Mammary epithelial cell (primary cell): Measurements from ENCODE around the gene EPB41L4A.

ENCODE experiments used
- EZH2 ChIP-seq: IDR thresholded peaks from 2 replicates; pipeline ENCODE4 v1.6.1; 2012; ENCODE audit warnings: low read length, inconsistent platforms, borderline replicate concordance
- TF ChIP-seq, protein P1 (sequence below), 2 donors: IDR thresholded peaks in 1 of 2; conservative IDR thresholded peaks in 1 of 2; 2 replicates each; pipeline ENCODE4 v1.5.1; 2011 to 2012; ENCODE audit warnings: inconsistent platforms in 2 of 2, low read length in 2 of 2, mild to moderate bottlenecking in 2 of 2, control low read depth in 1 of 2, low read depth in 1 of 2; ENCODE audit not compliant: insufficient read depth in 1 of 2; ENCODE audit errors: extremely low read depth in 1 of 2

DNA sequence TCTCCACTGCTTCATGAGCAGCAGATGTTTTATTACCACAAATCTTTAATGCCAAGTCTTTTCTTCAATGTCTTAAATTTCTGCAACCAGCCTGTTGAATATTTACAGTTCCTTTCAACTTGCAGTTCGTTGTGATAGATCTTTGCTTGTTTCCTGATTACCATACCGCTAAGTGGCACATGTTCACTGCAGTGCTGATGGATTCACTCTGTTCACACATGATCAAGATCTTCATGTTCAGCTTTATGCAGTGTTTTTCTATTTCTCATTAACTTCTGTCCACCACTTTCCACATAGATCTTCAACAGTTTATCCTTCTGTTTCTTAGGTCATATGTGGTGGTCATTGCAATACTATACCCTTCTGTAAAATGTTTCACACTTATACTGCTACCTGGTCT, 280.6 kb downstream of the EPB41L4A start:
- TF ChIP-seq, protein P1, sequence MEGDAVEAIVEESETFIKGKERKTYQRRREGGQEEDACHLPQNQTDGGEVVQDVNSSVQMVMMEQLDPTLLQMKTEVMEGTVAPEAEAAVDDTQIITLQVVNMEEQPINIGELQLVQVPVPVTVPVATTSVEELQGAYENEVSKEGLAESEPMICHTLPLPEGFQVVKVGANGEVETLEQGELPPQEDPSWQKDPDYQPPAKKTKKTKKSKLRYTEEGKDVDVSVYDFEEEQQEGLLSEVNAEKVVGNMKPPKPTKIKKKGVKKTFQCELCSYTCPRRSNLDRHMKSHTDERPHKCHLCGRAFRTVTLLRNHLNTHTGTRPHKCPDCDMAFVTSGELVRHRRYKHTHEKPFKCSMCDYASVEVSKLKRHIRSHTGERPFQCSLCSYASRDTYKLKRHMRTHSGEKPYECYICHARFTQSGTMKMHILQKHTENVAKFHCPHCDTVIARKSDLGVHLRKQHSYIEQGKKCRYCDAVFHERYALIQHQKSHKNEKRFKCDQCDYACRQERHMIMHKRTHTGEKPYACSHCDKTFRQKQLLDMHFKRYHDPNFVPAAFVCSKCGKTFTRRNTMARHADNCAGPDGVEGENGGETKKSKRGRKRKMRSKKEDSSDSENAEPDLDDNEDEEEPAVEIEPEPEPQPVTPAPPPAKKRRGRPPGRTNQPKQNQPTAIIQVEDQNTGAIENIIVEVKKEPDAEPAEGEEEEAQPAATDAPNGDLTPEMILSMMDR (conservative IDR thresholded peaks at IDR 0.05 in 1 of 2, IDR thresholded peaks at IDR 0.05 in 1 of 2; ENCODE audit: extremely low read depth in 1 of 2, insufficient read depth in 1 of 2, low read depth in 1 of 2, low read length in 2 of 2) = no peak
- no peak for TF ChIP-seq EZH2
